ENCODE data around the gene ADAMTS14.

Gene ADAMTS14

DNA sequence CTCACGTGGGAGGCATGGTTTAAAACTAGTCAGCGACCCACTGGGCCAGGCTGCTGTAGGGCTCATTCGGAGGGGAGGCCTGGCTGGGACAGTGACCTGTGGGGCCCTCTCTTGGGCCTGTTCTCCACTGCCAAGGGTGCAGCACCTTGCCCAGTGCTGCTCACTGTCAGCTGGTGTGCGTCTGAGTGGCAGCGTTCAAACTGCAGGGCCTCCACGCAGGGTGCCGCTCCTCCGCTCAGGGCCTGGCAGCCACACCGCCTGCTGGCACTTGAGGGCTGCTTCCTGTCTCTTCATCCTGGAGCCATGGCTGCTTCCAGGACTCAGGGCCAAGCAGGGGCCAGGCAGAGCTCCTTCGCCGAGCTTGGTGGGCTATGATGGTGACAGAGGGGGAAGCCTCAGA is 18.3 kb downstream of the ADAMTS14 start:
- TF ChIP-seq, protein P1, sequence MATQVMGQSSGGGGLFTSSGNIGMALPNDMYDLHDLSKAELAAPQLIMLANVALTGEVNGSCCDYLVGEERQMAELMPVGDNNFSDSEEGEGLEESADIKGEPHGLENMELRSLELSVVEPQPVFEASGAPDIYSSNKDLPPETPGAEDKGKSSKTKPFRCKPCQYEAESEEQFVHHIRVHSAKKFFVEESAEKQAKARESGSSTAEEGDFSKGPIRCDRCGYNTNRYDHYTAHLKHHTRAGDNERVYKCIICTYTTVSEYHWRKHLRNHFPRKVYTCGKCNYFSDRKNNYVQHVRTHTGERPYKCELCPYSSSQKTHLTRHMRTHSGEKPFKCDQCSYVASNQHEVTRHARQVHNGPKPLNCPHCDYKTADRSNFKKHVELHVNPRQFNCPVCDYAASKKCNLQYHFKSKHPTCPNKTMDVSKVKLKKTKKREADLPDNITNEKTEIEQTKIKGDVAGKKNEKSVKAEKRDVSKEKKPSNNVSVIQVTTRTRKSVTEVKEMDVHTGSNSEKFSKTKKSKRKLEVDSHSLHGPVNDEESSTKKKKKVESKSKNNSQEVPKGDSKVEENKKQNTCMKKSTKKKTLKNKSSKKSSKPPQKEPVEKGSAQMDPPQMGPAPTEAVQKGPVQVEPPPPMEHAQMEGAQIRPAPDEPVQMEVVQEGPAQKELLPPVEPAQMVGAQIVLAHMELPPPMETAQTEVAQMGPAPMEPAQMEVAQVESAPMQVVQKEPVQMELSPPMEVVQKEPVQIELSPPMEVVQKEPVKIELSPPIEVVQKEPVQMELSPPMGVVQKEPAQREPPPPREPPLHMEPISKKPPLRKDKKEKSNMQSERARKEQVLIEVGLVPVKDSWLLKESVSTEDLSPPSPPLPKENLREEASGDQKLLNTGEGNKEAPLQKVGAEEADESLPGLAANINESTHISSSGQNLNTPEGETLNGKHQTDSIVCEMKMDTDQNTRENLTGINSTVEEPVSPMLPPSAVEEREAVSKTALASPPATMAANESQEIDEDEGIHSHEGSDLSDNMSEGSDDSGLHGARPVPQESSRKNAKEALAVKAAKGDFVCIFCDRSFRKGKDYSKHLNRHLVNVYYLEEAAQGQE (IDR thresholded peaks at IDR 0.05; ENCODE audit: low read depth), result no peak
- no peak for TF ChIP-seq TCF12 (IDR thresholded peaks at IDR 0.05; ENCODE audit: low read depth)

DNA sequence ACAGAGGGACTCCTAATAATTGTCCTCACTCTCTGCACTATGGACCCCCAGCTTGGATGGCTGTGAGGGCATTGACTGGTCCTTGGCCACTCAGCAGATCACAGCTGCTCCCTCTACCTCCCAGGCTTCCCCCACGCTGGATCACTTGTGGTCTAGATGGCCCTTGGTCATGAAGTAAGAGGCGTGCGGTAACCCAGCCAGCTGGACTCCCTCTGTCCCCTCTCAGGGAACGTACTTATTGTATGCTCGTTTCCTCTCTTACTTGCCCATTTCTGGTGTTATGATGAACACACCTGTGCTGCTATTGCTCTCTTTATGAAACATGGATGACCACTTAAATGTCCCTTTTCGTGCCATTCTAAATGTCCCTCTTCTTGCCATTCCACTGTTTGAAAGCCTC is 19.3 kb downstream of the ADAMTS14 start:
- TF ChIP-seq TAF1 (IDR thresholded peaks at IDR 0.05; ENCODE audit: low read depth) (no peak), CREB1 (IDR thresholded peaks at IDR 0.05; ENCODE audit: low read depth) (no peak), FOXM1 (IDR thresholded peaks at IDR 0.05; ENCODE audit: borderline replicate concordance, low read depth) (no peak), RAD21 (IDR thresholded peaks at IDR 0.05; ENCODE audit: low read depth) (no peak), NFIC (IDR thresholded peaks at IDR 0.05) (no peak), ZBTB7A (IDR thresholded peaks at IDR 0.05; ENCODE audit: low read depth) (no peak)
- TF ChIP-seq, protein P2, sequence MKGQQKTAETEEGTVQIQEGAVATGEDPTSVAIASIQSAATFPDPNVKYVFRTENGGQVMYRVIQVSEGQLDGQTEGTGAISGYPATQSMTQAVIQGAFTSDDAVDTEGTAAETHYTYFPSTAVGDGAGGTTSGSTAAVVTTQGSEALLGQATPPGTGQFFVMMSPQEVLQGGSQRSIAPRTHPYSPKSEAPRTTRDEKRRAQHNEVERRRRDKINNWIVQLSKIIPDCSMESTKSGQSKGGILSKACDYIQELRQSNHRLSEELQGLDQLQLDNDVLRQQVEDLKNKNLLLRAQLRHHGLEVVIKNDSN (IDR thresholded peaks at IDR 0.05), result no peak

- TF ChIP-seq, protein P1 (IDR thresholded peaks at IDR 0.05; ENCODE audit: low read depth), result no peak
- TF ChIP-seq CREB1 (IDR thresholded peaks at IDR 0.05; ENCODE audit: low read depth), result no peak
- TF ChIP-seq ZBTB7A (IDR thresholded peaks at IDR 0.05; ENCODE audit: low read depth), result no peak
- TF ChIP-seq EP300 (IDR thresholded peaks at IDR 0.05; ENCODE audit: borderline replicate concordance), result no peak
- TF ChIP-seq TAF1 (IDR thresholded peaks at IDR 0.05; ENCODE audit: low read depth), result no peak
- no peak for TF ChIP-seq NFIC (IDR thresholded peaks at IDR 0.05)
- no peak for TF ChIP-seq TCF12 (IDR thresholded peaks at IDR 0.05; ENCODE audit: low read depth)
- TF ChIP-seq, protein P3, sequence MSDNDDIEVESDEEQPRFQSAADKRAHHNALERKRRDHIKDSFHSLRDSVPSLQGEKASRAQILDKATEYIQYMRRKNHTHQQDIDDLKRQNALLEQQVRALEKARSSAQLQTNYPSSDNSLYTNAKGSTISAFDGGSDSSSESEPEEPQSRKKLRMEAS (IDR thresholded peaks at IDR 0.05), result no peak
- TF ChIP-seq EGR1 (IDR thresholded peaks at IDR 0.05), result no peak
- TF ChIP-seq CEBPB (IDR thresholded peaks at IDR 0.05), result no peak
- no peak for TF ChIP-seq RAD21 (IDR thresholded peaks at IDR 0.05; ENCODE audit: low read depth)
- no peak for TF ChIP-seq TEAD4 (IDR thresholded peaks at IDR 0.05)
- TF ChIP-seq YY1 (IDR thresholded peaks at IDR 0.05; ENCODE audit: low read depth), result no peak
- no peak for TF ChIP-seq FOXM1 (IDR thresholded peaks at IDR 0.05; ENCODE audit: borderline replicate concordance, low read depth)
- TF ChIP-seq, protein P2 (IDR thresholded peaks at IDR 0.05), result no peak
Measured at GRCh38 chr10:70692043-70692603, 19.8 kb downstream of the ADAMTS14 start.

- TF ChIP-seq, protein P3 (IDR thresholded peaks at IDR 0.05), result no peak
- TF ChIP-seq CREB1 (IDR thresholded peaks at IDR 0.05; ENCODE audit: low read depth) (no peak), FOXM1 (IDR thresholded peaks at IDR 0.05; ENCODE audit: borderline replicate concordance, low read depth) (no peak), TCF12 (IDR thresholded peaks at IDR 0.05; ENCODE audit: low read depth) (no peak), EP300 (IDR thresholded peaks at IDR 0.05; ENCODE audit: borderline replicate concordance) (no peak), NFIC (IDR thresholded peaks at IDR 0.05) (no peak), TEAD4 (IDR thresholded peaks at IDR 0.05) (no peak), YY1 (IDR thresholded peaks at IDR 0.05; ENCODE audit: low read depth) (no peak), CEBPB (IDR thresholded peaks at IDR 0.05) (no peak), RAD21 (IDR thresholded peaks at IDR 0.05; ENCODE audit: low read depth) (no peak)
- TF ChIP-seq, protein P1 (IDR thresholded peaks at IDR 0.05; ENCODE audit: low read depth), result no peak
- TF ChIP-seq, protein P2 (IDR thresholded peaks at IDR 0.05), result no peak
Measured at GRCh38 chr10:70693619-70694335, 21.5 kb downstream of the ADAMTS14 start.

Data from Ishikawa (cell line).